ENCODE data around the gene UBE2J2.
A peak's percentile ranks its signal among the peaks of the same experiment; 100 is the strongest.
"Not testable (repeated sequence)": the region's sequence is repeated elsewhere in the genome, so short reads cannot be mapped to it uniquely, and the experiment has no call there.

Gene UBE2J2

GRCh38 chr1:1273512-1274298 lies at the start of gene UBE2J2:
Gene UBE2J2, minus strand, starts transcription at chr1:1273854. Its CDS starts 5,862 bp downstream, at chr1:1267992.
- no peaks in the 10 kb centered on the region for H3K27me3 ChIP-seq (ENCODE audit: low read depth, low read length)
- H3K4me1 ChIP-seq (ENCODE audit: control insufficient read depth in 1 of 2, insufficient read depth in 2 of 2, low read length in 2 of 2): peaks cover 19 to 36% of the 10 kb centered on the region in 2 donors
- H3K4me3 ChIP-seq (ENCODE audit: low read depth in 1 of 2, low read length in 2 of 2): peak within 1 kb of the TSS; percentile 78 to 97
- no peaks in the 10 kb centered on the region for H3K36me3 ChIP-seq (ENCODE audit: control insufficient read depth in 1 of 2, insufficient read depth in 2 of 2, low read length in 2 of 2)
- H3K27ac ChIP-seq (ENCODE audit: low read length): peak within 1 kb of the TSS; percentile 69
- no peaks in the 10 kb centered on the region for H3K9me3 ChIP-seq (ENCODE audit: control insufficient read depth in 1 of 2, low read length in 2 of 2)

GRCh38 chr1:1322952-1323351 lies 49.3 kb upstream of the UBE2J2 start:
- no peaks in the 10 kb centered on the region for H3K9me3 ChIP-seq (ENCODE audit: control insufficient read depth in 1 of 2, low read length in 2 of 2)
- peaks cover 6 to 57% of the 10 kb centered on the region in 2 donors for H3K4me1 ChIP-seq (ENCODE audit: control insufficient read depth in 1 of 2, insufficient read depth in 2 of 2, low read length in 2 of 2)
- no peaks in the 10 kb centered on the region for H3K27me3 ChIP-seq (ENCODE audit: low read depth, low read length)
- H3K4me3 ChIP-seq (ENCODE audit: low read depth in 1 of 2, low read length in 2 of 2): no peak overlapping the region
- peaks cover 6 to 37% of the 10 kb centered on the region in 2 donors for H3K36me3 ChIP-seq (ENCODE audit: control insufficient read depth in 1 of 2, insufficient read depth in 2 of 2, low read length in 2 of 2)
- H3K27ac ChIP-seq (ENCODE audit: low read length): no peak overlapping the region

- H3K4me3 ChIP-seq (ENCODE audit: low read depth in 1 of 2, low read length in 2 of 2): no peak overlapping the region
- H3K36me3 ChIP-seq (ENCODE audit: control insufficient read depth in 1 of 2, insufficient read depth in 2 of 2, low read length in 2 of 2): peaks cover 6 to 35% of the 10 kb centered on the region in 2 donors
- no peaks in the 10 kb centered on the region for H3K27me3 ChIP-seq (ENCODE audit: low read depth, low read length)
- H3K9me3 ChIP-seq (ENCODE audit: control insufficient read depth in 1 of 2, low read length in 2 of 2): no peaks in the 10 kb centered on the region
- no peak overlapping the region for H3K27ac ChIP-seq (ENCODE audit: low read length)
- peaks cover 6 to 62% of the 10 kb centered on the region in 2 donors for H3K4me1 ChIP-seq (ENCODE audit: control insufficient read depth in 1 of 2, insufficient read depth in 2 of 2, low read length in 2 of 2)
Observed at GRCh38 chr1:1322418-1322817, 48.8 kb upstream of the UBE2J2 start.

DNA sequence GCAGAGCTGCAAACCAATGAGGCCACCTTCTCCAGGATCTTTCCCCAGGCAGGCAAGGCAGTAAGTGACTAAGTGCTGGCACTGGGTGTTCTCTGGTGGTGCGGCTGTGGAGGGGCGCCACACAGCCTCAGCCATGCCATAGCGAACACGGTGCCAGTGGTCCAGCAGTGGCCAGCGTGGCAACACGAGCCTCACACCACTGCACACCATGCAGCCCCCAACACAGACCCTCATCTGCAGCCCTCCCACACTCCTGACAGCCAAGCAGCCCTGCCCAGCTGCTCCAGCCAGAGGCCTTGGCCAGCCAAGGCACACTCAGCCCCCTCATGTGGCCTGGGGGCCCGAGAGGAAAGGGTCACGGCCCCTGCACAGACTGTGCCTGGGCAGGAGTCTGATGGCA lies 47.8 kb upstream of the UBE2J2 start:
- Histone ChIP-seq H3K36me3 (ENCODE audit: control insufficient read depth in 1 of 2, insufficient read depth in 2 of 2, low read length in 2 of 2) (peaks cover 6 to 26% of the 10 kb centered on the region in 2 donors), H3K4me3 (ENCODE audit: low read depth in 1 of 2, low read length in 2 of 2) (no peak overlapping the region), H3K4me1 (ENCODE audit: control insufficient read depth in 1 of 2, insufficient read depth in 2 of 2, low read length in 2 of 2) (peaks cover 6 to 61% of the 10 kb centered on the region in 2 donors), H3K27ac (ENCODE audit: low read length) (no peak overlapping the region), H3K9me3 (ENCODE audit: control insufficient read depth in 1 of 2, low read length in 2 of 2) (no peaks in the 10 kb centered on the region), H3K27me3 (ENCODE audit: low read depth, low read length) (no peaks in the 10 kb centered on the region)

- H3K27me3 ChIP-seq (ENCODE audit: low read depth, low read length): no peaks in the 10 kb centered on the region
- peaks cover 6 to 55% of the 10 kb centered on the region in 2 donors for H3K4me1 ChIP-seq (ENCODE audit: control insufficient read depth in 1 of 2, insufficient read depth in 2 of 2, low read length in 2 of 2)
- no peak overlapping the region for H3K27ac ChIP-seq (ENCODE audit: low read length)
- peaks cover 6 to 26% of the 10 kb centered on the region in 2 donors for H3K36me3 ChIP-seq (ENCODE audit: control insufficient read depth in 1 of 2, insufficient read depth in 2 of 2, low read length in 2 of 2)
- no peak overlapping the region for H3K4me3 ChIP-seq (ENCODE audit: low read depth in 1 of 2, low read length in 2 of 2)
- H3K9me3 ChIP-seq (ENCODE audit: control insufficient read depth in 1 of 2, low read length in 2 of 2): no peaks in the 10 kb centered on the region
Observed at GRCh38 chr1:1320666-1321448, 47.2 kb upstream of the UBE2J2 start.

DNA sequence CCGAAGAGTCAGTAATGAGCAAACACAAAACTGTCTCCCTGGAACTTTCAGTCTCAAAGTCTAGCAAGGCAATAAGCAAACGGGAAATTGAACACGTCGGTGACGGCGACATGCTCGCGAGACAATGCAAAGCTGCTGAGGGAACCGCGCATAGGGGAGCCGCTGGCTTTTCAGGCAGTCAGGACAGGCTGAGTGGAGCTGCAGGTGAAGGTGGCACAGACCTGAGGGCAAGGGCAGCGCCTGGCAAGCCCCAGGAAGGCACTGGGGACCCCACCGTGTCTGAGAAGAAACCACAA lies 45.9 kb upstream of the UBE2J2 start:
- peaks cover 6 to 33% of the 10 kb centered on the region in 2 donors for H3K36me3 ChIP-seq (ENCODE audit: control insufficient read depth in 1 of 2, insufficient read depth in 2 of 2, low read length in 2 of 2)
- no peaks in the 10 kb centered on the region for H3K9me3 ChIP-seq (ENCODE audit: control insufficient read depth in 1 of 2, low read length in 2 of 2)
- no peak overlapping the region for H3K4me3 ChIP-seq (ENCODE audit: low read depth in 1 of 2, low read length in 2 of 2)
- H3K27ac ChIP-seq (ENCODE audit: low read length): no peak overlapping the region
- H3K27me3 ChIP-seq (ENCODE audit: low read depth, low read length): no peaks in the 10 kb centered on the region
- H3K4me1 ChIP-seq (ENCODE audit: control insufficient read depth in 1 of 2, insufficient read depth in 2 of 2, low read length in 2 of 2): peaks cover 0 to 45% of the 10 kb centered on the region in 2 donors

DNA sequence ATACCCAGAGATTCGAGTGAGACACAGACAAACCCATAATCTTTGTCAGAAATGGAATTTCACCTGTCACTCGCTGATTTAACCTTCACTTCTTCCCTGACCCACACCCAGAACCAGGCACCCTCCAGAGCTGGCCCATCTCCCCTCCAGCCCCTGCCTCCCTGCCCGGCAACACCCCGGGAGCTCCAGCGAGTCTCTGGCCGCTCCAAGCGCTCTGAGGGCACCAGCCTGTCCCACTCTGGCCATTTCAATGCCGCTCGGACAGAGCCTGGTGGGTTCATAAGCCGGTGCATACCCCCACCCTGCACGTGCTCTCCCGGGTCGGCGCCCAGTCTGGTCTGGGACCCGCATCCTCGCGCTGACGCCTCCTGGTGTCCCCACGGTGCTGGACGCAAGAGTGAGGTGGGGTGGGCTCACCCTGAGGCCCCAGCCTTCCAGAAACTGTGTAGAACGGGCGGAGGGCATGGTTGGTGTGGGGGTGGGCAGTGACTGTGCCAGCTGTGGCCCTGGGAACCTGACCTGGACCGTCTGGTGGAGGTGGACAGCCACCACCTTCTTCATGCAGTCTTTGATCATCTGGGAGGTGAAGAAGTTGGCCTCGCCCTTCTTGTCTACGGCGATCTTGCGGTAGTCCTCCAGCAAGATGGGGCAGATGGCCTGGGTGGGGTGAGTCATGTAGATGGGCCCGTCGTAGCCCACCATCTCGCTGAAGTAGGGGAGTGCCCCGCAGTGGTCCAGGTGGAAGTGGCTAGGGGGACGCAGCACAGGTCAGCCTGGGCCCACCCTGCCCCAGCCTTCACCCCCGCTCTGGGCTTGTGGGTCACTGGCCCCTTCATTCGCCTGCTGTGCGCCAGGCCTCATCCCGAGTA lies 45.4 kb upstream of the UBE2J2 start:
- peaks cover 0 to 45% of the 10 kb centered on the region in 2 donors for H3K4me1 ChIP-seq (ENCODE audit: control insufficient read depth in 1 of 2, insufficient read depth in 2 of 2, low read length in 2 of 2)

GRCh38 chr1:1318131-1318652 lies 44.5 kb upstream of the UBE2J2 start:
- peaks cover 0 to 40% of the 10 kb centered on the region in 2 donors for H3K4me1 ChIP-seq (ENCODE audit: control insufficient read depth in 1 of 2, insufficient read depth in 2 of 2, low read length in 2 of 2)
- peaks cover 13 to 47% of the 10 kb centered on the region in 2 donors for H3K36me3 ChIP-seq (ENCODE audit: control insufficient read depth in 1 of 2, insufficient read depth in 2 of 2, low read length in 2 of 2)
- H3K9me3 ChIP-seq (ENCODE audit: control insufficient read depth in 1 of 2, low read length in 2 of 2): no peaks in the 10 kb centered on the region
- no peak overlapping the region for H3K4me3 ChIP-seq (ENCODE audit: low read depth in 1 of 2, low read length in 2 of 2)
- H3K27me3 ChIP-seq (ENCODE audit: low read depth, low read length): no peaks in the 10 kb centered on the region
- H3K27ac ChIP-seq (ENCODE audit: low read length): no peak overlapping the region

More for the DNA sequence above, 45.4 kb upstream of the UBE2J2 start:
- Histone ChIP-seq H3K9me3 (ENCODE audit: control insufficient read depth in 1 of 2, low read length in 2 of 2) (no peaks in the 10 kb centered on the region), H3K27ac (ENCODE audit: low read length) (no peak overlapping the region), H3K27me3 (ENCODE audit: low read depth, low read length) (no peaks in the 10 kb centered on the region), H3K36me3 (ENCODE audit: control insufficient read depth in 1 of 2, insufficient read depth in 2 of 2, low read length in 2 of 2) (peaks cover 12 to 39% of the 10 kb centered on the region in 2 donors), H3K4me3 (ENCODE audit: low read depth in 1 of 2, low read length in 2 of 2) (no peak overlapping the region)

DNA sequence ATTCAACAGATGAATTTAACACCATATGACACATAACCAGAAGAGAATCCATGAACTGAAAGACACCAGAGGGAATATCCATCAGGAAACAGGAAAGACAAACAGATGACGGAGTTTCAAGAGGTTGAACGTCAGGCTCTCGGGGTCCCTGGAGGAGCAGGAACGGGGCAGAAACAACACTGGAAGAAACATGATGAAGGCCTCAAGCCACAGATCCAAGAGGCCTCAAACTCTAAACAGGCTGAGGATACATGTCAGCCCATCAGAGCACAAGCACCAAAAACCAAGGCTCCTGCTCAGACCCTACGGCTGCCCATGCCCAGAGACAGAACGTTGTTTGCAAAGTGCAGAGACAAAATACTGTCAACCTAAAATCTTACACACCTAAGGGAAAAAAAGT lies 43.8 kb upstream of the UBE2J2 start:
- H3K27me3 ChIP-seq (ENCODE audit: low read depth, low read length): no peaks in the 10 kb centered on the region
- no peak overlapping the region for H3K27ac ChIP-seq (ENCODE audit: low read length)
- H3K36me3 ChIP-seq (ENCODE audit: control insufficient read depth in 1 of 2, insufficient read depth in 2 of 2, low read length in 2 of 2): peaks cover 13 to 54% of the 10 kb centered on the region in 2 donors
- H3K4me3 ChIP-seq (ENCODE audit: low read depth in 1 of 2, low read length in 2 of 2): no peak overlapping the region
- H3K9me3 ChIP-seq (ENCODE audit: control insufficient read depth in 1 of 2, low read length in 2 of 2): no peaks in the 10 kb centered on the region
- peaks cover 0 to 35% of the 10 kb centered on the region in 2 donors for H3K4me1 ChIP-seq (ENCODE audit: control insufficient read depth in 1 of 2, insufficient read depth in 2 of 2, low read length in 2 of 2)

DNA sequence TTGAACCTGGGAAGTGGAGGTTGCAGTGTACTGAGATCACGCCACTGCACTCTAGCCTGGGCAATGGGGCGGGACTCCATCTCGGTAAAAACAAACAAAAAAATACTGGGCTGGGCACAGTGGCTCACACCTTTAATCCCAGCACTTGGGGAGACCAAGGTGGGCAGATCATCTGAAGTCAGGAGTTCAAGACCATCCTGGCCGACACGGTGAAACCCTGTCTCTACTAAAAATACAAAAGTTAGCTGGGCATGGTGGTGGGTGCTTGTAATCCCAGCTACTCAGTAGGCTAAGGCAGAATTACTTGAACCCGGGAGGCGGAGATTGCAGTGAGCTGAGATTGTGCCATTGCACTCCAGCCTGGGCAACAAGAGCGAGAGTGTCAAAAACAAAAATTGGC lies 42.5 kb upstream of the UBE2J2 start:
- not testable (repeated sequence) for H3K4me3 ChIP-seq (ENCODE audit: low read depth in 1 of 2, low read length in 2 of 2); H3K9me3 ChIP-seq (ENCODE audit: control insufficient read depth in 1 of 2, low read length in 2 of 2); H3K27ac ChIP-seq (ENCODE audit: low read length); H3K27me3 ChIP-seq (ENCODE audit: low read depth, low read length)
- Histone ChIP-seq H3K4me1 (ENCODE audit: control insufficient read depth in 1 of 2, insufficient read depth in 2 of 2, low read length in 2 of 2) (peaks cover 0 to 25% of the 10 kb centered on the region in 2 donors), H3K36me3 (ENCODE audit: control insufficient read depth in 1 of 2, insufficient read depth in 2 of 2, low read length in 2 of 2) (peaks cover 19 to 60% of the 10 kb centered on the region in 2 donors)
